ENCODE data around the gene CCBE1. TPM values are rescaled to one million over a fixed set of nuclear protein-coding genes. Genes with fewer than 3 reads are reported as not detected.

CCBE1 gene
- total RNA-seq, 1 donor from 2014 or later = 5.8 TPM

GRCh38 chr18:59576541-59577385 lies 120.5 kb downstream of the CCBE1 start:
- DNase-seq (ENCODE audit: low spot score) (no peak), ATAC-seq (no peak)

- DNase-seq (ENCODE audit: low spot score) = no peak
- no peak for ATAC-seq
Observed at GRCh38 chr18:59575995-59576394, 121.2 kb downstream of the CCBE1 start.

GRCh38 chr18:59573962-59574361 lies 123.3 kb downstream of the CCBE1 start:
- ATAC-seq (no peak), DNase-seq (ENCODE audit: low spot score) (no peak)

GRCh38 chr18:59571902-59572301 lies 125.3 kb downstream of the CCBE1 start:
- ATAC-seq (no peak), DNase-seq (ENCODE audit: low spot score) (no peak)

- no peak for DNase-seq (ENCODE audit: low spot score)
- ATAC-seq = no peak
Observed at GRCh38 chr18:59570796-59571195, 126.4 kb downstream of the CCBE1 start.

- DNase-seq (ENCODE audit: low spot score) (no peak), ATAC-seq (peak; percentile 27)
Observed at GRCh38 chr18:59570101-59570775, 127.0 kb downstream of the CCBE1 start.

GRCh38 chr18:59569390-59569791 lies 127.8 kb downstream of the CCBE1 start:
- no peak for DNase-seq (ENCODE audit: low spot score)
- ATAC-seq = no peak

DNA sequence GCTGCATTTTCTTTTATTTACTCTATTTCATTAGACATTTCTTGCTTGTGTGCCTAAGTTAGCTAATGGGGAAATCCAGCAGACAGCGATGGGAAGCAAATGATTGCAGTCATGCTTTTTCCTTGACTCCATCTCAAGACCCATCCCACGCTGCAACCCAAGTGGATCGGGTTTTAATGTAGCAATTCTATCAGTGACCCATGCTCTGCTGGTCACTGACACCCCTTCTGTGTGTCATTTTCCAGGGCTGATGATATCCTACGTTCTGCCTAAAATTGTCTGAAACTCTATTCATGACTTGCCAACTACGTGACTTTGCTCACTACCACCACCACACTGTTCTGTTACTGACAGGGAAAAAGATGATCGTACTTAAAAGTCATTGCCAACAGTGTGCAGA lies 129.8 kb downstream of the CCBE1 start:
- peak; percentile 48 for ATAC-seq
- no peak for DNase-seq (ENCODE audit: low spot score)

DNA sequence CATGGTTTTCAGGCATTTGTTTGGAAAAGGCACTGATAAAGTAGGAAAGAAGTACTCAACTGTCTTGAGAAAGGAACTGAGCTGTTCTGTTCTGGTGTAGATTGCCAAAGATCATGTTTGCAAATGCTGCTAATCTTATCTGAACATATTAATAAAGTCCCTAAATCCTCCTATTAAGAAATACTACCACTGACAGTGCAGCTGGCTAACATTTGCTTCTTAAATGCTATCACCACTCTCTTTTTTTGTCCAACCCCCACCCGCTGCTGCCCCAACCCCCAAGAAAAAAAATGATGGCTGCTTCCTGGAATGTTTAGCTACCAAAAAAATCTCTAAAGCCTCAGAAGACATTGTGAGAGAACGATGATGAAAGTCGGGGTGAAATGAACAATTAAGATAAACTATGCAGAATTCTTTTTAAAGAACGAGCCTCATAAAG lies 130.7 kb downstream of the CCBE1 start:
- ATAC-seq (peak; percentile 28), DNase-seq (ENCODE audit: low spot score) (no peak)

DNA sequence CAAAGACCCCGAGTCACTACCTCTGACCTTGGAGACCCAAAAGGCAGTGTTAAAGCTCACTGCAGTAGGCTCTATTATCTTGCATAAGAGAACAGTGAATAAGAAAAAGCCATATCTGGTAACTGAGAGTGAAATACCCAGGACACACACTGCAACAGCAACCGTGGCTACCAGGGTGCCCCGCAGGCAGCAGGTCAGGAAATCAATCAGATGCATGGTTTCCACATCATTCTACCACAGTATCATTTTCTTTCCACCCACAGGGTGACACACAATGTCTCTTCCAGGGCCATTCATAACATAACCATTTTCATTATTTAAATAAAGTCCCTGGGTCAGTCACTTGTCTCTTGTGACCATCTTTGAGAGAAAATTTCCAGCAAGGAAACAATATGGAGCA lies 131.3 kb downstream of the CCBE1 start:
- no peak for ATAC-seq
- no peak for DNase-seq (ENCODE audit: low spot score)

DNA sequence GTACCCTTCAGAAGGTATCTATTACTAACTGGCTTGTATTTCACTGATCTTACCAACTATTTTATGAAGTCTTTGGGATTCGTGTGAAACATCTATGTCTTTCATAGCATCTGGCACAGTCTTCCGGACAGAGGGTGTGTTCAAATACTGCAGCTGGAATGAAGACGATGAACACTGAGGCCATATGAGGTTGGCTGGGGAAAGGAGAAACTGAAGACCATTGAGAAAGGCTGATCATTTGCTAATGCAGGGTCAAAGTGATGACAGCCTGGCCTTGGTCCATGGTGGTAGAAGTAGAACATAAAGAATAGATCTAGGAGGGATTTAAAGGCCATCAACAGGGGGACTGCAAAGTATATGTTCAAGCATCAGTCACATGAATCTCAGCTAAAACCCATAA lies 132.7 kb downstream of the CCBE1 start:
- ATAC-seq = no peak
- DNase-seq (ENCODE audit: low spot score) = no peak

- no peak for DNase-seq (ENCODE audit: low spot score)
Observed at GRCh38 chr18:59563176-59563785, 133.9 kb downstream of the CCBE1 start.

GRCh38 chr18:59562751-59563150 lies 134.5 kb downstream of the CCBE1 start:
- no peak for ATAC-seq

More at GRCh38 chr18:59563176-59563785, 133.9 kb downstream of the CCBE1 start:
- no peak for ATAC-seq

GRCh38 chr18:59561612-59562011 lies 135.6 kb downstream of the CCBE1 start:
- no peak for ATAC-seq
- DNase-seq (ENCODE audit: low spot score) = no peak

More at GRCh38 chr18:59562751-59563150, 134.5 kb downstream of the CCBE1 start:
- no peak for DNase-seq (ENCODE audit: low spot score)

GRCh38 chr18:59560556-59560955 lies 136.7 kb downstream of the CCBE1 start:
- DNase-seq (ENCODE audit: low spot score) (no peak), ATAC-seq (no peak)

DNA sequence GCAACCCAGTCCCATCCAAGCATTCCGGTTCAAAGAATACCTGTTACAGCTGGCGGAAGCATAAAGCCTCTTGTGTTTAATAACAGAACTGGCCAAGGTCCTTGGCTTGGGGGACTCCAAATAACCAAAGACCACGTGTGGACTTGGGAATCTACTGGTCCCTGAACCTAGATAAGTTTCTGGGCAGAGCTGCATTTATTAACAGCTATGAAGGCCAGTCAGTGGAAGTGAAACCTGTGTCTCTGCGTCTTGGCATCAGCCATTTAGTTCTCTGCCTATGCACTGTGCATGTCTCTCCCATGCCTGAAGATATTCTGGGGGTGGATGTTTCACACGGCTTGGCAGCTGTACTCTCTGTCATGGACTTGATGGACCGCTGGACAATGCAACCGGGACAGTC lies 137.7 kb downstream of the CCBE1 start:
- ATAC-seq = no peak
- DNase-seq (ENCODE audit: low spot score) = no peak

- no peak for DNase-seq (ENCODE audit: low spot score)
- peak; percentile 29 for ATAC-seq
Observed at GRCh38 chr18:59555995-59556659, 141.1 kb downstream of the CCBE1 start.

GRCh38 chr18:59554796-59555335 lies 142.4 kb downstream of the CCBE1 start:
- DNase-seq (ENCODE audit: low spot score) = no peak
- ATAC-seq = no peak

DNA sequence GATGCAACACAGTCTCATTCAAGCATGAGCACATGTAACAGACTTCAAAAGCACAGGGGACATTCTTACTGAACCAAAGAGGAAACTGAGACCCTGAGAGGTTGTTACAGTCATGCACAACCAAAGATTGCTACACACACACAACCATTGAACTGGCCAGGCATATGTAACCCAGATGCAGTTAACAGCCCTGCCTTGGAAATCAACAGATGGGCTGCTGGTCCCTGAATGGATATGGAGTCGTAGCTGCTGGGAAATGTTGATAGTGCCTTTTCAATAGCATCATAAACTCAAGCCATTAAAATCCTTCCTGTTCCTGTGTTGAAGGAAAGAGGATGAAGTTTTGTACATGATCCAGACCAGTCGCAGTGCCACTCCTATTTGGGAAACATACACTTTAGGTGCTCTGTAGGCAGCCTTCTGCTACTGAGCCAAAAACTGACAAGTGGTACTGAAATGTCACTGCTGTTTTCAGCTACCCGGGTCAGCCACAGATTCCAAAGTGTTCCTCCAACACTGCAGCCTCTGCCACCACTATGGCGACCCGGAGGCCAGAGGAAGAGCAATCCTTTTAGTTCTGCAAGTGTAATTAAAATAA lies 143.9 kb downstream of the CCBE1 start:
- no peak for ATAC-seq
- DNase-seq (ENCODE audit: low spot score) = no peak

DNA sequence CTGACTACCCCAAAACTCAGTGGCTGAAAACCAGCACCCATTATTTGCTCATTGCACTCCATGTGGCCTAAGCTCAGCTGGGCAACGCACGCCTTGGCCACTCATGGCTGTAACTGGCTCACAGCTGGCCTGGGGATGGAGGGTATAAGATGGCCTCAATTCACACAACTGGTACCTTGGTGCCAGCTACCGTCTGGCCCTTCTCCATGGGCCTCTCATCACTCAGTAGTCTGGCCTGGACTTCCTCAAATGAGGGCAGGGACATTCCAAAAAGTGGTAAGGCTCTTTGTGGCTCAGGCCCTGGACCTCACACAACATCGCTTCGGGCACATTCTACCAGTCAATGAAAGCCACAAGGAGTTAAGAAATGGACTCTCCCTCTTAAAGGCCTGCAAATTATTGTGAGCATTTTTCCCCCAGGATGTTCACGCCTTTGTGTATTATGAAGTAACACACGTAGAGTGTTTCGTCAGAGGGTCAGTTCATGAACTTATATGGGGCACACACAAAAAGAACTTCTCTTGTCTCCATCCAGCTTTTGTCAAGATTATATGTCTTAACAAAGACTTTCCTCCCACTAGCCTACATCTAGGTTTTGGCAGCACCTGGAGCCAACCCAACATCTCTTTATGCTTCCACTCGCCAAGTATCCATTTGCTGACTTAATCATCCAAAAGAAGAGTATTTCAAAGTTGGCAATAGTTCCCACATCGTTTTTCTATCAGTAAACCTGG lies 145.2 kb downstream of the CCBE1 start:
- ATAC-seq = no peak
- DNase-seq (ENCODE audit: low spot score) = no peak

All from left lobe of liver (tissue), 2 donors.